Panc1 (cell line): ENCODE data around the gene GOLGA6D. TPM values are rescaled to one million over a fixed set of nuclear protein-coding genes. Genes with fewer than 3 reads are reported as not detected.

Experiments used
- ATAC-seq: fragments of 200-7000 bp; cut with Tn5 transposase; 2 replicates; pipeline ENCODE4 v1.9.1; 2020; ENCODE audit warnings: mild to moderate bottlenecking, moderate library complexity
- BruUV-seq: library from RNA; stranded (reverse); fragments of 400-500 nt; replicated peaks from 2 replicates; lab custom pipeline; 2021; lab: Mats Ljungman, UMichigan
- CTCF ChIA-PET: fragments of 300-600 bp; sonication (Branson Sonifier 250); formaldehyde crosslinking; loops from one replicate; lab custom pipeline; 2022; ENCODE audit warnings: antibody characterized with exemption; lab: Charles Lee
- POLR2A ChIA-PET: fragments of 300-600 bp; sonication (Branson Sonifier 250); formaldehyde crosslinking; loops from one replicate; lab custom pipeline; 2022; ENCODE audit warnings: antibody characterized with exemption; lab: Charles Lee
- DNase-seq: peaks from one replicate; pipeline ENCODE4 v3.0.0-alpha.2; 2010; ENCODE audit warnings: low read depth, low spot score
- H3K27ac ChIP-seq: 2 replicates; pipeline ENCODE4 v1.5.1; 2011; ENCODE audit warnings: mild to moderate bottlenecking, low read length, inconsistent platforms
- H3K27me3 ChIP-seq: fragments of 200-500 bp; sonication (Bioruptor generic); 2 replicates; pipeline ENCODE4 v1.6.0; 2014; ENCODE audit warnings: low read length, inconsistent platforms; ENCODE audit not compliant: control insufficient read depth, insufficient read depth
- H3K36me3 ChIP-seq: fragments of 200-500 bp; sonication (Bioruptor generic); 2 replicates; pipeline ENCODE4 v1.5.1; 2014; ENCODE audit warnings: inconsistent platforms, mild to moderate bottlenecking, low read length, moderate library complexity; ENCODE audit not compliant: control insufficient read depth, insufficient read depth
- H3K4me1 ChIP-seq: 2 replicates; pipeline ENCODE4 v1.5.1; 2011; ENCODE audit warnings: inconsistent platforms, mild to moderate bottlenecking, low read length, moderate library complexity; ENCODE audit not compliant: control insufficient read depth, insufficient read depth
- H3K4me3 ChIP-seq, 2 experiments: 2 replicates each; pipeline ENCODE4 v1.5.1; 2011 to 2012; ENCODE audit warnings: low read depth in 2 of 2, low read length in 2 of 2, mild to moderate bottlenecking in 2 of 2, inconsistent platforms in 1 of 2, moderate library complexity in 1 of 2
- H3K9me3 ChIP-seq: fragments of 200-500 bp; sonication (Bioruptor generic); 2 replicates; pipeline ENCODE4 v1.5.1; 2014; ENCODE audit warnings: low read depth, mild to moderate bottlenecking, inconsistent platforms, low read length, moderate library complexity; ENCODE audit not compliant: control insufficient read depth, insufficient read depth
- POLR2AphosphoS5 ChIP-seq: IDR thresholded peaks from 2 replicates; pipeline ENCODE4 v1.6.1; 2012; ENCODE audit warnings: mild to moderate bottlenecking, low read depth, low read length, moderate library complexity
- SIN3A ChIP-seq: IDR thresholded peaks from 2 replicates; pipeline ENCODE4 v1.6.1; 2012; ENCODE audit warnings: low read depth, mild to moderate bottlenecking, low read length, moderate library complexity, borderline replicate concordance; ENCODE audit not compliant: insufficient read depth
- TCF7L2 ChIP-seq: IDR thresholded peaks from 2 replicates; pipeline ENCODE4 v1.6.1; 2011; ENCODE audit warnings: mild to moderate bottlenecking, low read depth, low read length, inconsistent platforms
- in situ Hi-C: cut with HindIII; loops from 2 replicates; pipeline ENCODE4 v1.10.0; 2016; ENCODE audit warnings: low sequenced_read_pairs, low pct_unique_long_range_greater_than_20kb
- intact Hi-C: fragments of 100-400 bp; cut with micrococcal nuclease; formaldehyde crosslinking; loops from one replicate; pipeline ENCODE4 v1.10.0; 2022; ENCODE audit not compliant: unreplicated experiment
- total RNA-seq: library from RNA; stranded (reverse); gene quantifications from one replicate; pipeline ENCODE4 v1.2.1, GENCODE V29; 2021; ENCODE audit not compliant: unreplicated experiment
- TF ChIP-seq, protein P1 (sequence below): fragments of 450-650 bp; IDR thresholded peaks from 2 replicates; pipeline ENCODE4 v1.5.1; 2017; ENCODE audit warnings: mild to moderate bottlenecking
- TF ChIP-seq, protein P2 (sequence below), 2 experiments: IDR thresholded peaks; 2 replicates each; pipeline ENCODE4 v1.6.1; 2011 to 2012; ENCODE audit warnings: low read depth in 2 of 2, control low read depth in 1 of 2, low read length in 1 of 2, mild to moderate bottlenecking in 1 of 2, moderate library complexity in 1 of 2; ENCODE audit not compliant: insufficient read depth in 1 of 2

The GOLGA6D gene
- total RNA-seq, 1 experiment from 2014 or later = not detected

DNA sequence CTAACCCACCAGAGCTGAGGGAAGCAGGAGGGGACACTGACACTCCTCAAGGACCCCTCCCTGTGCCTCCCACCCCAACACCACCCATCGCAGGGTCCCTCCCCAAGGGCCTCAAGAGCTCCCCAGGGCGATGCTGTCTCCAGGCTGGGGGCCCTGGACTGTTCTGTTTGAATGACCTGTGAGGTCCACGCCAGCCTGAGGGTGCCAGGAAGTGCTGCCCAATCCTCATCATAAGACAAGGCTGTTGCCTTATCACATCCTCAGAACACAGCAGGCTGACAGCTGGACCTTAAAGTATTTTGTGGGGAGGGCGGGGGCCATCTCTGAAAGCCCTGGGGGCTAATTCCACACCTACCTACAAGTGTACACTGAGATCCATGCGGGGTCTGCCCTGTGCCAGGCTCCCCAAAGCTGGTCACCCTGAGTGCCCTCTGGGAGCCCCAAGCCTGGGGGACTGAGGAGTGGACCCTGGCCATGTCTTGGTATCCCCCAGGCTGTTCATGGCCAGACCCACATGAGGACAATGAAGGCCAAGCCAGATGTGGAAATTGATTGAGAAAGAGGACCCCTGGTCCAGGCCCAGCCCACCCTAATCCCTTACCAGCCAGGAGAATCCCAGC, 48.3 kb upstream of the GOLGA6D start:
- H3K27me3 ChIP-seq = no peaks in the 10 kb centered on the region
- no peak overlapping the region for H3K27ac ChIP-seq
- ATAC-seq (no peak), DNase-seq (no peak)
- intact Hi-C loops (no loop called here), in situ Hi-C loops (no loop called here)
- H3K4me3 ChIP-seq = no peak overlapping the region
- ChIA-PET CTCF (no interaction called here), POLR2A (interaction anchor here (0.5 to 0.7 kb wide), 3 partner anchors 127 to 277 kb away, joined by 3 to 4 read pairs (median 3); no protein-coding TSS in a partner anchor)
- TF ChIP-seq, protein P1, sequence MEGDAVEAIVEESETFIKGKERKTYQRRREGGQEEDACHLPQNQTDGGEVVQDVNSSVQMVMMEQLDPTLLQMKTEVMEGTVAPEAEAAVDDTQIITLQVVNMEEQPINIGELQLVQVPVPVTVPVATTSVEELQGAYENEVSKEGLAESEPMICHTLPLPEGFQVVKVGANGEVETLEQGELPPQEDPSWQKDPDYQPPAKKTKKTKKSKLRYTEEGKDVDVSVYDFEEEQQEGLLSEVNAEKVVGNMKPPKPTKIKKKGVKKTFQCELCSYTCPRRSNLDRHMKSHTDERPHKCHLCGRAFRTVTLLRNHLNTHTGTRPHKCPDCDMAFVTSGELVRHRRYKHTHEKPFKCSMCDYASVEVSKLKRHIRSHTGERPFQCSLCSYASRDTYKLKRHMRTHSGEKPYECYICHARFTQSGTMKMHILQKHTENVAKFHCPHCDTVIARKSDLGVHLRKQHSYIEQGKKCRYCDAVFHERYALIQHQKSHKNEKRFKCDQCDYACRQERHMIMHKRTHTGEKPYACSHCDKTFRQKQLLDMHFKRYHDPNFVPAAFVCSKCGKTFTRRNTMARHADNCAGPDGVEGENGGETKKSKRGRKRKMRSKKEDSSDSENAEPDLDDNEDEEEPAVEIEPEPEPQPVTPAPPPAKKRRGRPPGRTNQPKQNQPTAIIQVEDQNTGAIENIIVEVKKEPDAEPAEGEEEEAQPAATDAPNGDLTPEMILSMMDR = no peak
- TF ChIP-seq POLR2AphosphoS5 = no peak
- TF ChIP-seq TCF7L2 = no peak
- TF ChIP-seq, protein P2, sequence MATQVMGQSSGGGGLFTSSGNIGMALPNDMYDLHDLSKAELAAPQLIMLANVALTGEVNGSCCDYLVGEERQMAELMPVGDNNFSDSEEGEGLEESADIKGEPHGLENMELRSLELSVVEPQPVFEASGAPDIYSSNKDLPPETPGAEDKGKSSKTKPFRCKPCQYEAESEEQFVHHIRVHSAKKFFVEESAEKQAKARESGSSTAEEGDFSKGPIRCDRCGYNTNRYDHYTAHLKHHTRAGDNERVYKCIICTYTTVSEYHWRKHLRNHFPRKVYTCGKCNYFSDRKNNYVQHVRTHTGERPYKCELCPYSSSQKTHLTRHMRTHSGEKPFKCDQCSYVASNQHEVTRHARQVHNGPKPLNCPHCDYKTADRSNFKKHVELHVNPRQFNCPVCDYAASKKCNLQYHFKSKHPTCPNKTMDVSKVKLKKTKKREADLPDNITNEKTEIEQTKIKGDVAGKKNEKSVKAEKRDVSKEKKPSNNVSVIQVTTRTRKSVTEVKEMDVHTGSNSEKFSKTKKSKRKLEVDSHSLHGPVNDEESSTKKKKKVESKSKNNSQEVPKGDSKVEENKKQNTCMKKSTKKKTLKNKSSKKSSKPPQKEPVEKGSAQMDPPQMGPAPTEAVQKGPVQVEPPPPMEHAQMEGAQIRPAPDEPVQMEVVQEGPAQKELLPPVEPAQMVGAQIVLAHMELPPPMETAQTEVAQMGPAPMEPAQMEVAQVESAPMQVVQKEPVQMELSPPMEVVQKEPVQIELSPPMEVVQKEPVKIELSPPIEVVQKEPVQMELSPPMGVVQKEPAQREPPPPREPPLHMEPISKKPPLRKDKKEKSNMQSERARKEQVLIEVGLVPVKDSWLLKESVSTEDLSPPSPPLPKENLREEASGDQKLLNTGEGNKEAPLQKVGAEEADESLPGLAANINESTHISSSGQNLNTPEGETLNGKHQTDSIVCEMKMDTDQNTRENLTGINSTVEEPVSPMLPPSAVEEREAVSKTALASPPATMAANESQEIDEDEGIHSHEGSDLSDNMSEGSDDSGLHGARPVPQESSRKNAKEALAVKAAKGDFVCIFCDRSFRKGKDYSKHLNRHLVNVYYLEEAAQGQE (IDR thresholded peaks at IDR 0.05; ENCODE audit: insufficient read depth in 1 of 2, low read depth in 2 of 2, low read length in 1 of 2) = no peak
- no peak for TF ChIP-seq SIN3A
- BruUV-seq = no TSS peak
- no peaks in the 10 kb centered on the region for H3K9me3 ChIP-seq
- H3K36me3 ChIP-seq = no peaks in the 10 kb centered on the region
- H3K4me1 ChIP-seq = no peaks in the 10 kb centered on the region

DNA sequence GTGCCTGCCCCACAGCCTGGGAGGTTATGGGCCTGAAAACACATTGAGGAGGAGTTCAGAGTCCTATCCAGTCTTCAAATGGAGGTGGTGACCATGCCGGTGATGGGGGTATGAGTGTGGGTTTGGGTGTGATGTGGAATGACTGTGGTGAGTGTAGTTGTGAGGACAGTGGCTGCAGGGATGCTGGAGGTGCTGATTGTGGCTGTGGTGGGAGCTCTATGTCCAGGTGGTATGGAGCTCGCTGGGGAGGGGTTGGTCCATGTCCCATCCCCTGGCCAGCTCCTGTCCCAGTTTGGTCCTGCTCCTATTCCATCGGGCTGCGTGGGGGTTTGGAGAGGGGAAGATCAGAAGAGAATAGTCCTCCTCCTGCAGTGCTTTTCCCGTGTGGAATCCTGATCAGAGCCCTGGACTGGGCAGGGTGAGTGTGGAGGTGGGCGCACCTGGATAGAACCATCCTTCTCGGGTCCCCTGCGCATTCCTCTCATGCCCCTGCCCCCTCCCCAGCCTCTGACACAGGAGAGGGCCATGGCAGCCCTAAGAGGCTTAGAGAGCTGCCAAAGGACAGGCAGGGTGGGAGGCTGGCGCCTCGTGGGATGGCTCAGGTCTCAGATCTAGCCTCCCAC, 47.5 kb upstream of the GOLGA6D start:
- no peaks in the 10 kb centered on the region for H3K27me3 ChIP-seq
- H3K36me3 ChIP-seq = no peaks in the 10 kb centered on the region
- no peak for ATAC-seq
- ChIA-PET POLR2A (no interaction called here), CTCF (no interaction called here)
- no peak overlapping the region for H3K27ac ChIP-seq
- H3K9me3 ChIP-seq = no peaks in the 10 kb centered on the region
- BruUV-seq = no TSS peak
- H3K4me3 ChIP-seq = no peak overlapping the region
- in situ Hi-C loops (no loop called here), intact Hi-C loops (no loop called here)
- DNase-seq = no peak
- no peaks in the 10 kb centered on the region for H3K4me1 ChIP-seq
- TF ChIP-seq POLR2AphosphoS5 = no peak
